Right lung (tissue), 5 donors: ENCODE measurements around the gene SF3B2. TPM values are rescaled to one million over a fixed set of nuclear protein-coding genes. Genes with fewer than 3 reads are reported as not detected.

Source experiments
- DNase-seq, 2 donors: peaks; one replicate each; pipeline ENCODE4 v3.0.0-alpha.2; 2013
- polyA plus RNA-seq, 5 donors: library from polyadenylated mRNA; unstranded; fragments of 120-200 nt; gene quantifications; one replicate each; pipeline versions ENCODE4 v1.2.1 to v1.2.3, GENCODE V29; 2013; ENCODE audit warnings: inconsistent platforms in 1 of 5, low replicate concordance in 1 of 5; ENCODE audit not compliant: insufficient read length in 5 of 5, insufficient read depth in 1 of 5

The SF3B2 gene
- polyA plus RNA-seq, 5 donors = 168 to 227 (median 205) TPM

DNA sequence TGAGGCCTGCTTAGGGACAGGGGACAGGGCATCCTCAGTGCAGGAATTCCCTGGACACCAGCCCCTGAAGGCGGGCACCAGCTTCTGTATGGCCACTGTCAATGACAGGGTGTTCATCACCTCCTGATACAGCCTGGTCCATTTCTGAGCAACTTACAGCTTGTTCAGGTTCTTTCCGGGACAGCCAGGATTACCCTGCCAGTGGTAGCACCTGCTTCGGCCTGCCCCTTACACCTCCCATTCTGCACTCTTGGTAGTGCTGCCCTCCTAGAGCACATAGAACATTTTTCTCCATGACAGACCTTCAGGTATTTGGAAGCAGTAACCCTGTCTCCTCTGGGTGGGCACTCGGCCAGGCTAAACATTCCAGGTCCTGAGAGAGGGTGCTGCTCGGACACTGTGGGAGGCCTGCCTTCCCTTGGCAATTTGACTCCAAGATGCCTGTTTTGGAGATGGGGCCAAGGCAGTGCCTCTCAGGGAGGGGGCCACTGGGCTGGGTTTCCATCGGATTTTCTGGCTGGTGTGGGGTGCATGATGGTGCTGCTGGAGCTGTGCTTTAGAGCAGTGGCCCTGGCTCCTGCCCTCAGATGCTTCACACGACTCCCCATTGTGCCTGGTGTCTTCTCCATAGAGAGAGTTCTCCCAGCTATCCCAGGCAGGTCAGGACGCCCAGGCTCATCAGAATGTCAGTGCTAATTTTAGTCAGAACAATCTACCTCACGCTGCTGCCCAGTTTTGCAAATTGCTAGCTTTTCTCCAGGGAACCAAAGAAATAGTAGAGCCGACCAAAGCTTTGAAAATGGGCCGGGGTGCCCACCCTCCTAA is 4.4 kb upstream of the SF3B2 start:
- DNase-seq = no peak

DNA sequence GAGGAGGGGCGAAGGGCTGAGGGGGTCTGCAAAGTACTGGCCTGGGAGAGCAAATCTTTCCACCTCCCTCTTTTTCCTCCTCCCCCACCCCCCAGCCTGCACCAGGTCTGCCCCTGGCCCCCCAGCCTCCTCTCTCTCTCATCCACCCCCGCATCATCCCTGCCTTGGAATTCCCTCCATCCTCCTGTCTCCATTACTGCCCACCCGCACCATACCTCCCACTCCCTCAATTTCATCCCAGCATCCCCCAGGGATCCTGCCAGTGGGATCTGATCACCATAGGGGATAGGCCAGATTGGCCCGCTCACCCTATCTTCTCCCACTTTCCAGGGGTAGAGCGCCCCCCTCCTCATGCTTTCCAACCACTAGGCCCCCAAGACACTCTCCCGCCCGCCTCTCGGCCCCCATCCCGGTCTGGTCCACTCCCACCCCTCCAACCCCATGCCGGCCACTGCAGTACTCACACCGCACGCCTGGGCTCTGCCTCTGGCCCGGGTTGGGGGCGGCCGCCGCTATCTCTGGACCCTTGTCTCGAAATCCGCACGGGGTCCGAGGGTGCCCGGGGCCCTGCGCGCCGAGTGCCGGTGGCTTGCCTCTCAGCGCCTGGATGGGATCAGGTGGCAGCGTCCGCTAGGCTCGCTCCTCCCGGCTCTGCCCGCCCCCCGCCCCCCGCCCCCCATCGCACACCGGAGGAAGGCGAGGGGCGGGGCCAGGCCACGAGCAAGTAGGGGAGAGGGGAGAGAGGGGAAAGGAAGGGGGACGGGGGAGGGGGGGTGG is 3.4 kb upstream of the SF3B2 start, which contains the start of gene GAL3ST3:
GAL3ST3 (minus strand) TSS at position 615 of the 777 bp plus-strand sequence. CDS start 3,746 bp downstream, outside the sequence.
- DNase-seq = no peak

DNA sequence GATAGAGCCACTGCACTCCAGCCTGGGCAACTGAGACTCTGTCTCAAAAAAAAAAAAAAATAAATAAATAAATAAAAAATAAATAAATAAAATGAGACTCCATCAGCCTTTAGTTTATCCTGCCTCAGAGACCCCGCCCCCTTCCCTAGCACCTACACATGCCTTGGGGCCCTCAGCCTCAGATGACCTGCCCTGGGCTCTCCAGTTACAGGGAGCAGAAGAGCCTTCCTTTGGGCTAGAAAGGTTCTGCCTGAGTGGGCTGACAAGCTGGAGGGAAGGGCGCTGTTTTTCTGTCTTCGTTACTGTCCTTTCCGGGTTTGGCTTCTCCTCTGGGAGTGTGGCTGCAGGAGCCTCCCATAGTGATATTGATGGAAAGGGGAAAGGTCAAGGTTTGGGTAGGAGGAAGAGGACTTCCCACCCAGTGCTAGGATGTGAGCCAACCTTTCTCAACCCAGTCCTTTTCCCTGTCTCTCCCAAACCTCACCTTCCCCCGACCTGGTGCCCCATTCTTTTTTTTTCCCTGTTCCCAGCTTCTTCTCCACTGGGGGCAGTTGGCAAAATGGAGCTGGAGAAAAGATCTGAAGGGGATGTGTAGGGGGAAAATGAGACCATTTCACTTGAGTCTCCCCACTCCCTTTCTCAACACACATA is 1.5 kb upstream of the SF3B2 start:
- no peak for DNase-seq

GRCh38 chr11:66051371-66051765 is 796 bp upstream of the SF3B2 start:
- DNase-seq = no peak

GRCh38 chr11:66052664-66052982 is 459 bp downstream of the SF3B2 start:
- no peak for DNase-seq

- DNase-seq = no peak
Measured at GRCh38 chr11:66055021-66055420, 2.9 kb downstream of the SF3B2 start.

DNA sequence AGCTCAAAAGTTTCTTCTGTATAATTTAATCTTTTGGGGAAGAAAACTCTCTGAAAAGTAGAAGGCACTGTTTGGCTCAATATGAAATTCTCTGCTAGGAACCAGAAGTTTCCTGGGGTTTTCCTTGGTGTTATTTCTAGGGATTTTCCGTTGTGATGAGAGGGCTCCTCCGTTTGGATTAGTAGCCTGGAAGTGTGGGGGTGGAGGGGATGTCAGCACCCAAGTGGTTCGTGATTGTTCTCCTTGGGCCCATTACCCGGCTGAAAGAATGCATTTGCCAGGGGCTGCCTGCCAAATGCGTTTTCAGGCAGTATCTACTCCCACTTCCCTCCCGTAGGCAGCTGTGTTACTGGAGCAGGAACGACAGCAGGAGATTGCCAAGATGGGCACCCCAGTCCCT is 4.3 kb downstream of the SF3B2 start:
- no peak for DNase-seq

GRCh38 chr11:66059966-66060680 is 8.0 kb downstream of the SF3B2 start:
- DNase-seq = no peak

GRCh38 chr11:66061268-66061667 is 9.1 kb downstream of the SF3B2 start:
- DNase-seq = no peak

DNA sequence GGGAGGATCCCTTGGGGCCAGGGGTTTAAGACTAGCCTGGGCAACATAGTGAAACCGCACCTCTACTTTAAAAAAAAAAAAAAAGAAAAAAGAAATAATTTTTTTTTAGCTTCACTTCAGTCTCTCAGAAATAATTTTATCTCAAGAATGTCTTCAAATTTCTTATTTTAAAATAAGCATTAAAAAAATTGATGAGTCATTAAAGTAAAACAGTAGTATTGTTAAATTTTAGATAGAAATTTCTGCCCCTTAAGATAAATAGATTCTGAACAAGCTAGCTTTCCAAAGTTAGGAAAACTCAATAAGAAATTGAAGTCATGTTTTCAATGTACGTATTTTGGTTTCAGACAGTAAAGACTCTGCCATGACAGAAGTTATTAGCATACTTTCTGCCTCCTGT is 10.2 kb downstream of the SF3B2 start:
- no peak for DNase-seq

GRCh38 chr11:66063900-66064299 is 11.7 kb downstream of the SF3B2 start:
- no peak for DNase-seq

GRCh38 chr11:66064571-66064970 is 12.4 kb downstream of the SF3B2 start:
- DNase-seq = no peak

DNA sequence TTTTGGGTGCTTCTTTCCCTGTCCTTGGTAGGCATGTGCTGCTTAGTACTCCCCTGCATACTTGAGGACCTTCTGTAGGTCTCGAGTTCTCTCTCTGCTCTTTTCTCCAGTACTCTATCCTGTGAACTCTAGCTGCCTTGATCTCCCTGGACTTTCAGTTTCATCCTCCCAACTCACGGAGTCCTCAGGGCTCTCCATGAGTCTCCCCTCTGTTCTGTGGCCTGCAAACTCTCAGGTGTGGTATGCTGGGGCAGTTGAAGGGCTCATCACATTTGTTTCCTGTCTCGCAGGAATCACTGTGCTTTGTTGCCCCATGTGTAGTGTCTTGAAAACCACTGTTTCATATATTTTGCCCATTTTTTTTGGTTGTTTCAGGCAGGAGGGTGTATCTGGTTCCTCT is 14.6 kb downstream of the SF3B2 start:
- no peak for DNase-seq

DNA sequence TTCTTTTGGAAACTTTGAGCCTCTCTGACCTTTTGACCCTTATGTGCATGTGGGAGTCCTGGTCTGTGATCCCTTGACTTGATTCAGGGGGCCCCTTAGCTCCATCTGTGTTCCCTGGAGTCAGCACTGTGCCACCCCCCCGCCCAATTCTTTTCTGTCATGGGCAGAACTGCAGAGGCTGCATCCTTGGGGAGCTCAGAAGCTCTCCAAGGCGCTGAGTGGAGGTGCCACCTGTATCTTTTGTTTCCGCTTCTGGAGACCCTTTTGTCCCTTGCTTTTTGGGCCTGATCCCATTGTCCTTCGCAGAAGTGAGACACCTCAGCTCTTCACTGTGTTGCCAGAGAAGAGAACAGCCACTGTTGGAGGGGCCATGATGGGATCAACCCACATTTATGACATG is 15.5 kb downstream of the SF3B2 start:
- no peak for DNase-seq

DNA sequence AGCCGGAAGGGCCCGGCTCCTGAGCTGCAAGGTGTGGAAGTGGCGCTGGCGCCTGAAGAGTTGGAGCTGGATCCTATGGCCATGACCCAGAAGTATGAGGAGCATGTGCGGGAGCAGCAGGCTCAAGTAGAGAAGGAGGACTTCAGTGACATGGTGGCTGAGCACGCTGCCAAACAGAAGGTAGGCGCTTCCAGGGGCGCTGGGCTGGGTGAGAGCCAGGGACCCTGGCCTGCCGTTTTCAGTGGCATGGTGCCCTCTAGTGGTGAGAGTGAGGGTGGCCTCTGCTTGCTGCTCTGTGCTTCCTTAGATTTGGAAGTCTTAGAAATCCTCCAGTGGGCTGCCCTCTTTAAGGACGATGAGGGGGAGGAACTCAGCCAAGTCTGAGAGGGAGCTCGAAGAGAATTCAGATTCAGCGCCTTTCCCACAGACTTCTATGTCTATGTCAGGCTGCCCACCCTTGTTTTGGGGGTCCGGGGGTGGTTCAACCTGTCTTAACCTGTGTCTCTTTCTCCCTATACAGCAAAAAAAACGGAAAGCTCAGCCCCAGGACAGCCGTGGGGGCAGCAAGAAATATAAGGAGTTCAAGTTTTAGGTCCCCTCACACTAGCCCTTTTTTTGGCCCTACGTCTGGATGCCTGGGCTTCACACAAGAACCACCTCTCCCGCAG is 16.1 kb downstream of the SF3B2 start:
- peak in 1 of 2 donors; percentile 60 for DNase-seq

GRCh38 chr11:66068923-66069714 is 17.0 kb downstream of the SF3B2 start:
- no peak for DNase-seq

DNA sequence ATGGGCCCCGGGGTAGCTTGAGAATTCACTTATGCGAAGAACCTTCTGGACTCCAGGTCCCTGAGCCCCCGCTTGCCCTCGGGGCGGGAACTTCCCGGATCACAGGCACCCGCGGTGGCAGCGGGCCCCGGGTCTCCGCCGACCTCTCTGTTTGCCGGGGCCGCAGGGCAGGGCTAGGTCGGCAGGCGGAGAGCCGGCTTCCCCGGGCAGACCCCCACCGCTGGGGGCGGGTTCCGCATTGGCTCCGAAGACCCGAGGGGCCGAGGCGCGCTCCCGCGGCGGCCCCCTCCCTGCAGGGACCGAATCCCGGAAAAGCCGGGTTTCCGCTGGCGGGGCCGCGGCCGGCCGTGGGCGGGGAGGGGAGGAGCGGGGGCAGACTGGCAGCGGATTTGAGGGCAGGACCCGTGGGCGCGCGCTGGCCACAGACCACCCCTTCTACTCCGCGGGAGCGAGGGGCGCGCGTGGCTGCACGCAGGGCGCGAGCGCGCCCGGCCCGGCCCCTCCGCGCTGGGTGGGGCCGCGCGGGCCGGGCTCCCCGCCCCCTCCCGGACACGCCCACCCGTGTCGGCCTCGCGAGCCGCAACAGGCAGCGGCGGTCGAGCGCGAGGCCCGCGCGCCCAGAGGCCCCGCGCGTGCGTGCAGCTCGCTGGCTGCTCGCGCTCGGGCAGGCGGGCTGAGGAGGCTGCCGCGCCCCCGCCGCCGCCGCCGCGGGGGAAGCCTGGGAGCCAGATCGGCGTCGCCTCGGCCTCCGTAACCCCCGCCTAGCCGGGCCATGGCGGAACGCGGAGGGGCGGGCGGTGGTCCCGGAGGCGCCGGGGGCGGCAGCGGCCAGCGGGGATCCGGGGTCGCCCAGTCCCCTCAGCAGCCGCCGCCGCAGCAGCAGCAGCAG is 17.8 kb downstream of the SF3B2 start, which contains the start of gene PACS1:
PACS1 (plus strand) TSS at position 558 of the 889 bp plus-strand sequence; CDS start at position 773, 215 bp downstream.
- DNase-seq = peak; percentile 70 to 76

GRCh38 chr11:66070604-66071380 is 18.6 kb downstream of the SF3B2 start:
- DNase-seq = no peak
